Eye (tissue), 1 donor: Measurements from ENCODE around the gene MTRF1.
"Not testable (repeated sequence)": the region's sequence is repeated elsewhere in the genome, so short reads cannot be mapped to it uniquely, and the experiment has no call there.

Source experiments
- DNase-seq: peaks from one replicate; pipeline ENCODE4 v3.0.0-alpha.2; 2015

MTRF1 gene

DNA sequence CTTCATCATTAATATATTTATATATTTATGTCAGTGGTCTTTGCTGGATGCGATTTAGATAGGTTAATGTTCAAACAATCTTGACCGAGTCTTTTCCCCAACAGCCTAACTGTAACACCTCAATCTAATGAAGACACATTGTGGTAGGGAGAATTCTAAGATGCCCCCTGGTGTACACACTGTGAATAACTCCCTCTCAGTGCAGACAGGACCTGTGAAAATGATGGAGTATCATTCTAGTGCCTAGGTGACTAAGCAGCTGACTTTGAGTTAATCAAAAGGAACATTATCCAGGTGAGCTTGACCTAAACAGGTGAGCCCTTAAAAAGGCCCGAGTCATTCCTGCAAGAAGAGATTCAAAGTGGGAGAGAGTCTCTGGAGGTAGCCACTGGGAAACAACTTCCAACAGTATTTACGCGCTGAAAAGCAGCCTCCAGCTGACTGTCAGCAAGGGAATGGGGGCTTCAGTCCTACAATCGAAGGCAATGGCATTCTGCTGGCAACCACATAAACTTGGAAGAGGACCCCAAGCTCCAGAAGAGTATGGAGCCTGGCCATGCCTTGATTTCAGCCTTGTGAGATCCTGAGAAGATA, 41.0 kb downstream of the MTRF1 start:
- peak; percentile 68 for DNase-seq

DNA sequence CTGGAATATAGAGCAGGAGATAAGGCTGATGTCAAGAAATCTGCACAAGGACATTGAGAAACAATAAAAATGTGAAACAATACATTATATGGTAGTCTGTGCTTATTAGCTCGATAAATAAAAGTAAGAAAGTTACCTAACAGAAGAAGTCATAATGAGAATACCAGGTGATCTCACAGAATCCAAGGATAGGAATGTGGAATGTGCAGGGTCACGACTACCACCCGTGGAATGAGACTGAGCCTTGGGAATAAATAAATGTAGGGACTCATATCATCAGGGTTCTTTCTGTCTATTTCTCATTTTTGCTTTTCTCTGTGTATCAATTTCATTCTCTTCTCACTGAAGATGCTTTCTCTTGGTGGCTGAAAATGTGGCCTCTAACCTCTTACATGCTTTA, 43.0 kb downstream of the MTRF1 start:
- no peak for DNase-seq

DNA sequence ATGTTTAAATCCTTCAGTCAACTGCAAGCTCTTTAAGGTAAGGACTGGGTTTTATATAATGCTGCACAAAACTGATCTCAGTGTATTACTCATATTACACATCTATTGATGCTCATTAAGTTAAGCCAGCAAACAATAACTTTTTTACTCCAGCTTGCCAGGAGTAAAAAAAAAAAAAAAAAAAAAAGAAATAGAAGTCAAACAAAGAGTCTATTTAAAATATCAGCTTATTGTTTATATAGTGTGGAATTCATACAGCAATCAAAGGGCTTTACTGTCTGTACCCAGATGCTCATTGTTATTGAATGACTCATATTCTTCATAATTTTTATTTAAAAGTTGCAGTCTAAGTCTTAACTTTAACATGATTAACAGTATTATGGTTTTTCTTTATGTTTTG, 47.2 kb downstream of the MTRF1 start:
- DNase-seq: no peak

DNA sequence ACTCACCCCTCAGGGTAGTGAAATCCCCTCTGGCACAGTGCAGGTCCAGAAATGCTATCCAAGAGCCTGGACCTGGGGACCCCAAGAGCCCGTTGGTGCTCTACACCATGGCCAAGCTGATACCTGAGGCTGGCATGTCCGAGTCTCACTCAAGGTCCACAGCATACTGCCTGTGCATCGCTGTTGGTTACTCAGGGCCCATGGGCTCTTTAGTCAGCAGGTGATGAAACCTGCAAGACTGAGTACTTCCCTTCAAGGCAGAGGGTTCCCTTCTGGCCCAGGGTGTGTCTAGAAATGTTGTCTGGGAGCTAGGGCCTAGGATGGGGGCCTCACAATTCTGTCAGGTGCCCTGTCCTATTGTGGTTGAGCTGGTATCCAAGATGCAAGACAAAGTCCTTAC, 49.5 kb downstream of the MTRF1 start:
- no peak for DNase-seq

DNA sequence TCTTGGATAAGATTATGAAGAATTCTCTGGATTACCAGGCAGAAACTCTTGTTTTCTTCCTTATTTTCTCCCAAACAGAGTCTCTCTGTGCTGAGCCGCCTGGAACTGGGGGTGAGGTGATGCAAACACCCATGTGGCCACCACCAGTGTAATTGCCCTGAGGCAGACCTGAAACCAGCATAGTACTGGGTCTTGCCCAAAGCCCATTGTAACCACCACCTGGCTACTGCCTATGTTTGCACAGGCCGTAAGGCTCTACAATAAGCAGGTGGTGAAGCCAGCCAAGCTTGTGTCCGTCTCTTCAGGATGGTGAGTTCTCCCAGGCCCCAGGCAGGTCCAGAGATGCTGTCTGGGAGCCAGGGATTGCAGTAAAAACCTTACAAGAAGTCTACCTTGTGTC, 50.1 kb downstream of the MTRF1 start:
- DNase-seq: no peak

DNA sequence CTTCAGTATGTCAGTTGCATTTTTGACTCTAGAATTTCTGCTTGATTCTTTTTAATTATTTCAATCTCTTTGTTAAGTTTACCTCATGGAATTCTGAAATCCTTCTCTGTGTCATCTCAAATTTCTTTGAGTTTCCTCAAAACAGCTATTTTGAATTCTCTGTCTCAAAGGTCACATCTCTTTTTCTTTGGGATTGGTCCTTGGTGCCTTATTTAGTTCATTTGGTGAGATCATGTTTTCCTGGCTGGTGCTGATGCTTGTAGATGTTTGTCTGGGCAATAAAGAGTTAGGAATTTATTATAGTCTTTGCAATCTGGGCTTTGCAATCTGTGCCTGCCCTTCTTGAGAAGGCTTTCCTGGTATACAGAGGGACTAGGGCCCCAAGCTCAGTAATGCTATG, 50.5 kb downstream of the MTRF1 start:
- DNase-seq: no peak

DNA sequence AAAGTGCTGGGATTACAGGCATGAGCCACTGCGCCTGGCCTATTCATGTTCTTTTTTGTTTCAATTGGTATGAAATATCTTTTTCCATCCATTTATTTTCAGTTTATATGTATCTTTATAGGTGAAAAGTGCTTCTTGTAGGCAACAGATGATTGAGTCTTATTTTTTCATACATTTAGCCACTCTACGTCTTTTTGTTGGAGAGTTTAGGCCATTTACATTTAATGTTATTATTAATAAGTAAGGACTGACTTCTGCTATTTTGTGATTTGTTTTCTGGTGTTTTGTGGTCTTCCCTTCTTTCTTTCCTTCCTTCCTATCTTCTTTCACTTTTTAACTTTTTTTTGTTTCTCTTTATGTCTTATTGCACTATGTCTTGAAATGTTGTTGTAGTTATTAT, 52.3 kb downstream of the MTRF1 start:
- no peak for DNase-seq

DNA sequence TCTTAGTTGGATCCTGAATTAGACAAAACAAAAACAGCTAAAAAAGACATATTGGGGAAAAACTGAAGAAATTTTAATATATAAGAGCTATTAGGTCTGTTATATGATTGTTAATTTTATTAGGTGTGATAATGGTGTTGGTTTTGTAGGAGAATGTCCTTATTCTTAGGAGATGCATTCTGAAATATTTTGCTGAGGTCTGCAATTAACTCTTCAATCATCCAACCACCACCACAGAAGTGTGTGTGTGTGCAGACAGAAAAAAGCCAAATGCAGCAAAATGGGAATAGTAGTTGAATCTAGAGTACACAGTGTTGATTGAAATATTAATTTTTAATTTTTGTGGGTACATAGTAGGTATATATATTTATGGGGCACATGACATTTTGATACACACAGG, 56.9 kb downstream of the MTRF1 start:
- DNase-seq: no peak

DNA sequence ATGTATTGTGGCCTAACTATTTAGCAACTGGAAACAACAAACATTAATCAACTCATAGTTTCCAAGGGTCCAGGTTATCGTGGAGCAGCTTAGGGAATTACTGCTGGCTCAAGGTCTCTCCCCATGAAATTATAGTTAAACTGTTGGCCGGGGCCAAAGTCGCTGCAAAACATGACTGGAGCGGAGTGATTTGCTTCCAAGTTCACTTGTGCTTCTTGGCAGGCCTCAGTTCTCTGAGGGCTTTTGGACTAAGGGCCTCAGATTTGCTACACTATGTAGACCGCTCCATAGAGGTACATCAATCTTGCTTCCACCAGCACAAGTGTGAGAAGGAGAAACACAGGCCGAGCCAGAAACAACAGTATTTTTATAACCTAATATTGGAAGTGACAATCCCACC, 59.6 kb downstream of the MTRF1 start:
- no peak for DNase-seq

DNA sequence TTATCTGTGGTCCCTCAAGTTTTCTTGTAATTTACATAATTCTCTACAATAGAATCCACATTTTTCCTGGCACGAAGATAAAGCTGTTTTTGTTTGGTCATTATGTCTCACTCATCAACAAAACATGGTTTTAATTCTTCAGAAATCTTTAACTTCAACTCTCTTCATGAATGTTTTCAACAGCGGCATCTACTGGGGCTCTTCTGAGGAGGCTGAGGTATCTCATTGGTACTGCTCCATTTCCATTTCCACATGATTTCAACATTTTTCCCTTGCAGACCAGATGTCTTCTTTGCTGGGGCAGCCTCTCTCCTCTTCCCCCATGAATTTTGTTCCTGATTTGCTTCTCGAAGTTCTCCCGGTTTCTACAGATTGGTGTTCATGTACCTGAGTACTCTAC, 63.2 kb downstream of the MTRF1 start:
- DNase-seq: peak; percentile 36

DNA sequence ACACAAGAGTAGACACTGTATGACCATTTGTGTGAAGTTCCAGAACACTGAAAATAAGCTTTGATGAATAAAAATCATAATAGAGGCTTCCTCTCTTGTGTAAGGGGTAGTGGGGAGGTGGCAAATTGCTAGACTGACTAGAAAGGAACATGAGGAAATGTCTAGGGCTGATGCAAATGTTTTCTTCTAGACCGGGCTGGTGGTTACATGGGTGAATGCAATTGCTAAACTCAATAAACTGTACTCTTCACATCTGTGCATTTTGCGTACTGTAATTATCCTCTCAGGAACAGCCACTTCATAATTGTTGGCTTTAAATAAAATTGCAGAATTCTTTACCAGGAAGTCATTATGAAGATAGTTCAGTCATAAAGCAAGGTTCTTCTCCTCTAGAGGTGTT, 63.9 kb downstream of the MTRF1 start:
- peak; percentile 18 for DNase-seq

DNA sequence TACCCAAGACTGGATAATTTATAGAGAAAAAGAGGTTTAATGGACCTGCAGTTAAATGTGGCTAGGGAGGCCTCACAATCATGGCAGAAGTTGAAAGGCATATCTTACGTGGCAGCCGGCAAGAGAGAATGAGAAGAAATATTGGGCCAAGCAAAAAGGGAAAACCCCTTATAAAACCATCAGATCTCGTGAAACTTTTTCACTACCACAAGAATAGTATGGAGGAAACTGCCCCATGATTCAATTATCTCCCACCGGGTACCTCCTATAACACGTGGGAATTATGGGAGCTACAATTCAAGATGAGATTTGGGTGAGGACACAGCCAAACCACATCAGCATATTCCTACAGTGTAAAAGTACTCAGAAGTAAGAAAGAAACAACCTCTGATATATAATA, 64.3 kb downstream of the MTRF1 start:
- no peak for DNase-seq

DNA sequence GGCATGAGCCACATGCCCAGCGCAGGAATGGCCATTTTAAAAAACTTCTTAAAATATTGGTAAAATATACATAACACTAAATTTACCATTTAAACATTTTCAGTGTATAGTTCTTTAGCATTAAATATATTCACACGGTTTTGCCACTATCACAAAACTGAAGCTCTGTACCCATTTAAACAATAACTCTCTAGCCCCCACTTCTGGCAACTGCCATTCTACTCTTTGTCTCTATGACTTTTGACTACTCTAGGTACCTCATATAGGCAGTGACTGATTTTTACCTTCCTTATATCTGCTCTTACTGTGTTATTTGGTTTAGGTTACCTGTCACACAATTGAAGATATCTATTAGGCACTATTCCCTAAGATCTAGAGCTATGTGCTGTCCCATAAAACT, 66.8 kb downstream of the MTRF1 start:
- DNase-seq: no peak

DNA sequence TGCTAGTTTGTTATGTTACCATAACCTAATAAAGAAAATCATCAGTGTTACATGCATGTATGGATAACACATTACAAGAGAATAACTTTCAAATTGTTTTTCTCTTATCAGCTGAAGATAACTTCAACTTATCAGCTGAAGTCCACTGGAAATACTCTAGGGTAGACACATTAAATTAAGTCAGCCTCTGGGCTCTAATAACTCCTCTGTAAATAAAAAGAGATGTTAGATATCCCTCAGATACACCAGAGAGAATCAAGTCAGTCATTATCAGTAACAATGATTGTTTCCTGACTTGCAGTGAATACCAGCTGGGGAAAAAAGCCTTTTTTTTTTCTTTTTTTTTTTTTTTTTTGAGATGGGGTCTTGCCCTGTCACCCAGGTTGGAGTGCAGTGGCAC, 67.4 kb downstream of the MTRF1 start:
- DNase-seq: no peak

DNA sequence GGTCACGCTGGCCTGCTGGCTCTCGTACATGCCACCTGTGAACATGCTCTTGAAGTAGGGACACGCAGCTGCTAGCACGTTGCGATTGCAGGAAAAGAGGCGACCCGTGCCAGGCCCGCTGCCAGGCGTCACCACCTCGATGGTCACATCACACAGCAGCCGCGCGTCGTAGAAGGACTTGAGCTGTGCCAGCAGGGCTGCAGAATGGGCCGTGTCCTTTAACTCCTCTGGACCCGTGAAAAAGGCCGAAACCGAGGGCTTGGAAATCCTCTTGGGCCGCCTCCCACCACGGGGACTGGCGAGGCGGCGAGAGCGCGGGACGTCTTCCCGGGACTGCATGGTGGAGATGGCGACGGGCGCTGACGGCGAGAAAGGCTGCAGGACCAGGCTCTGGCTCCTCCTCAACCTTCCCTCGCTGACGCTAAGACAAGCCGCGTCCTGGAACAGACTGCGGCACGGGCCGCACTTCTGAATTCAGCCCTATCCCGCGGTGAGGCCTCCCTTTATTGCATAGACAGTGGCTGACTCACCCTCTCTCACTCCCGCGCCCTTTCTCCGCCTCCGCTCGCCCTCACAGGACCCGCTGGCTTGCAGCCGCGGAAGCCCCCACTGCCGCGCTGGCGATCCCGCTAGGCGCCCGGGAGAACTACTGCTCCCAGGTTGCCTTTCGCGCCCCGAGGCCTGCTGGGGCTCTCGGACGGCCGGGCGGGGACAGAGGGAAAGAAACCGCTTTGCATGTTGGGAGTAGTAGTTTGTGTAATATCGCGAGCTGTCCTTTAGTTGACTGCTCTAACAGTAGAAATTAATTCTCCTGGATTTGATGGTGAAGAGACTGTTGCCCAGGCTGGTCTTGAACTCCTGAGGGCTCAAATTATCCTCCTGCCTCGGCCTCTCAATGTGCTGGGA, 69.2 kb downstream of the MTRF1 start, which contains the start of gene KBTBD7:
Gene KBTBD7 (minus strand): TSS at position 651 of the 906 bp plus-strand sequence. CDS start 312 bp downstream, at position 339.
- DNase-seq: peak; percentile 97

DNA sequence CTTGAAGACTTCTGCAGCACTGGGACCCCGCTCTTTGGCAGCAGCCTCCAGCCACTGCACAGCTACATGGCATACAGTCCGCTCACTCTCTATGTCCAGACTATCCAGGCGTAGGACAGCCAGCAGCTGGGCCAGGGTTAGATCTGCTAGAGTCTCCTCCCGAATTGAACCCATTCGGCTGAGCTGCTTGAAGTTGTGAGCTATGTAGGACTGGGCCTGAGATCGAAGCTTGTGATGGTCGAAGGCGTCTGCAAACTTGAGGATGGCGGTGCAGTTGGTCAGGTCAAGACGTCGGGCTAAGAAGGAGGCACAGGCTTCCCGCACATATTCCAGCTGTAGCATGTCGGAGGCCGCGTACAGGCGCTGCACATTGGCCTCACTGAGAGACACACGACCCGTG, 69.9 kb downstream of the MTRF1 start:
- no peak for DNase-seq

DNA sequence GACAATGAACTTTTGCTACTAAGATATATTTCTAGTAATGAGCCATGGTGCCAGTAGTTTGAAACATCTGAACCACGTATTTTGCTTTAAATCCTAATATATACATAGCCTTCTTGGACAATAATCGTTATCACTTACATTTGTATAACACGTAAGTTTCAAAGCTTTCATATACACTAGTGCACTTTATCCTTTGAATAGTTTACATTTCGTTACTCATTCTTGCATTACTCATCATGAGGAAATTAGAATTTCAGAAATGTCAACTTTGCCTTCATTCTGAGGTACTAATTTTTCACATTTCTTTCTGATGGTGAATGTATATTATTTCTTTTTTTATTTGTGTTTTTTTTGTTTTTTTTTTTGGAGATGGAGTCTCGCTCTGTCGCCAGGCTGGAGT, 74.8 kb downstream of the MTRF1 start:
- no peak for DNase-seq

DNA sequence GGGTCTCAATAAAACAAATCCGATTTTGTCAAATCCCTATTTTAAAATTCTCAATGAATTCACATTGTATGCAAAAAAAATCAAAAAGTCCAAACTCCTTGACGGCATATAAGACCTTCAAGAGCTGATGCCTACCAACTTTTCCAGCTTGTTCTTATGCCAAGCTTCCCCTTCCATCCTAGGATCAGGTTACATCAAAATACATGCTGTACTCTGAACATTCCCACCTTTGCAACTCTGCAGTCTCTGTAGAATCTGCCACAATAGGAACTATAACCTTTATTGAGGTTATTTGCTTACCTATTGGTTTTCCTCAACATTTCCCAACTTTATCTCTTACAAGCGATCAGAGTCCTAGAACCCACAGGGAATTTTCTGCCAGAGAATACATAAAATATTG, 76.9 kb downstream of the MTRF1 start:
- DNase-seq: no peak

DNA sequence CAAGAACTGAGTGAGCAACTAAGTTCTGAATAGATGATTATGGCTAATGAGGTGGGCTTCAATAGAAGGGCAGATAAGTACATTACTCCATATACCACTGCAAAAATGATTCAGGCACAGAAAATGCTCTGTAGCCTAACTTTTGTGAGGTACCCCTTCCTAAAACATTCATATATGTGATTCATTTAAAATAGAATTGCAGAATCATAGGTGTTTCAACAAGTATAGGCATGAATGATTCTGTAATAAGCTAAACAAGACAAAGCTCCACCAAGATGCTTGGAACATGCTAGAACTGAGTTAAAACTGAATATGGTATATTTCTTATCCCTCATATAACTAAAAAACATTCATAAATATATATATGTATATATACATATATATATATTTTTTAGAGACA, 81.1 kb downstream of the MTRF1 start:
- DNase-seq: no peak

DNA sequence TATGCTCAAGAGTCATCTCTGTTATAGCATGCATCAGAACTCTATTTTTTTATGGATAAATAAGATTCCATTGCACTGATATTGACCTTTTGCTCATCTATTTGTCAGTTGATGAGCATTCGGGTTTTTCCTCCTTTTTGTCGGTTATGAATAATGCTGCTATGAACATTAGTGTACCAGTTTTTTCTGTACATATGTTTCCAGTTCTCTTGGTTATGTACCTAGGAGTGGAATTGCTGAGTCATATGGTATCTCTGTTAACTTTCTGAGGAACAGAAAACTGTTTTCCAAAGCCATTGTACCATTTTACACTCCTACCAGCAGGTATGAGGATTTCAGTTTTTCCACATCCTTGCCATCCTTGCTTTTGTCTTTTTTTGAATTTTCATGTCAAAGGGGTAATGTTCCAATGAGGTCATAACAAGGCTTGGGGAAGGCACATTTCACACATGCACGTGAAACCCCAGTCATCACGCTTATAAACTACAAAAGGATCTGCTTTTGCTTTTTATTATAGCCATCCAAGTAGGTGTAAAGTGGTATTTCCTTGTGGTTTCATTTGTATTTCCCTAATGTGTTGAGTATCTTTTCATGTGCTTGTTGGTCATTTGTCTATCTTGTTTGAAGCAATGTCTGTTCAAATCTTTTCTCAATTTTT, 83.7 kb downstream of the MTRF1 start:
- no peak for DNase-seq

DNA sequence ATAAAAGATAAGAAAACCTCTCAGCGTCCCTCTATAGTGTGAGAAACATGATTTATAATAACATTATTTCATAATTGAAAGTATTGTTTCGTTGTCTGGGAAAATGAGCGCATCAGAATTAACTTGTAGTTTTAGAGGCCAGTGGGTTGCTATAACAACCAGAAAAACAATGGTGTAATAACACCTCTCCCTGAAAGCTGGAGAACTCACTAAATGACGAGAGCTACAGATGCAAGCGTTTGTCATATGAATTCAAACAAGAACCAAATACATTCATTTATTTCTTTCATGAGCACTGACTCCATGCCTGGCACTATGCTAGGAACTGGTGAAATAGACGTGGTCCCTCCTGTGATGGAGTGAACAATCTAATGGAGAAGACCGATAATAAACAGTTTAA, 85.3 kb downstream of the MTRF1 start:
- DNase-seq: no peak

DNA sequence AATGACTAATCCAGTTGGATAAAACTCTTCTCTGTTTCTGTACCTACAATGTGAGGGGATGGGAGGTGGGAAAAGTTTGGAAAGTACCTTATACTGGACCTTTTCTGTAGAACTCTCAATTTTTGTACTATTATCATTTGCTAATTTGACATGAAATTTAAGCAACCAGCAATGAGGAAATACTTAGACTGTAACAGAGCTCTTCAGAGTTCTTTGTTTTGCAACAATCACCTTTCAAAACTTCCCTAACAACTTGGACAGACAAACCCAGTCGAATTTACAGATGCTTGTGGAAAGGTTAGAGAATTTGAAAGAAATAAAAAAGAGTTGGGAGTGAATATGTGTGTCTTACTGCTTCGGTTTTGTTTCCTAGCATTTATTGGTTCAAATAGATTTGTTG, 85.8 kb downstream of the MTRF1 start:
- no peak for DNase-seq

DNA sequence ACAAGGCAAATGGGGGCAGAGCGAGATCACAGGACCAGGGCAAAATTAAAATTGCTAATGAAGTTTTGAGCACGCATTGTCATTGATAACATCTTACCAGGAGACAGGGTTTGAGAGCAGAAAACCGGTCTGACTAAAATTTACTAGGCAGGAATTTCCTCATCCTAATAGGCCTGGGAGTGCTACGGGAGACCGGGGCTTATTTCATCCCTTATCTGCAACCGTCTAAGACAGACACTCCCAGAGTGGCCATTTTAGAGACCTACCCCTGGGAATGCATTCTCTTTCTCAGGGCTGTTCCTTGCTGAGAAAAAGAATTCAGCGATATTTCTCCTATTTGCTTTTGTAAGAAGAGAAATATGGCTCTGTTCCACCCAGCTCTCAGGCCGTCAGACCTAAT, 87.8 kb downstream of the MTRF1 start:
- not testable (repeated sequence) for DNase-seq
